Subcutaneous adipose tissue (tissue), 4 donors: Measurements from ENCODE around the gene TPP2. TPM values are rescaled to one million over a fixed set of nuclear protein-coding genes. Genes with fewer than 3 reads are reported as not detected.

ENCODE experiments used
- CTCF ChIP-seq: fragments of 450-650 bp; IDR thresholded peaks from one replicate; pipeline ENCODE4 v1.5.1; 2016; ENCODE audit warnings: low read depth, mild to moderate bottlenecking, control low read depth, antibody characterized with exemption, moderate library complexity
- total RNA-seq, 4 donors: library from RNA; depleted of rRNA; stranded (reverse); fragments of >200 nt; gene quantifications; one replicate each; pipeline ENCODE4 v1.1.0, GENCODE V29; 2016

TPP2 gene
- total RNA-seq, 4 donors from 2014 or later, result 30.9 to 55.6 (median 46.0) TPM

- TF ChIP-seq CTCF, result no peak
Measured at GRCh38 chr13:102690883-102691282, 94.1 kb downstream of the TPP2 start.

- TF ChIP-seq CTCF, result no peak
Measured at GRCh38 chr13:102692491-102692826, 95.7 kb downstream of the TPP2 start.

GRCh38 chr13:102693250-102693649 is 96.5 kb downstream of the TPP2 start:
- no peak for TF ChIP-seq CTCF

GRCh38 chr13:102693776-102694175 is 97.0 kb downstream of the TPP2 start:
- no peak for TF ChIP-seq CTCF

- no peak for TF ChIP-seq CTCF
Measured at GRCh38 chr13:102694937-102695336, 98.2 kb downstream of the TPP2 start, which contains the start of gene METTL21C. Gene METTL21C, minus strand, starts transcription at chr13:102695044. Its CDS starts 546 bp downstream, at chr13:102694498.

GRCh38 chr13:102696465-102696864 is 99.7 kb downstream of the TPP2 start:
- TF ChIP-seq CTCF, result no peak

- TF ChIP-seq CTCF, result no peak
Measured at GRCh38 chr13:102697264-102697663, 100.5 kb downstream of the TPP2 start.
